Adrenal gland (tissue), 5 donors: ENCODE data around the gene ADAMTSL5.

Source experiments
- POLR2A ChIP-seq, 2 donors: fragments of 450-650 bp; IDR thresholded peaks; one replicate each; pipeline ENCODE4 v1.6.1; 2017; ENCODE audit warnings: antibody characterized with exemption in 2 of 2, mild to moderate bottlenecking in 2 of 2, moderate library complexity in 1 of 2
- TF ChIP-seq, protein P1 (sequence below), 6 experiments: fragments of 450-650 bp in 4 of 6; fragments of 200-600 bp in 2 of 6; sonication (generic) in 1 of 6; IDR thresholded peaks; 1 replicate in 5 of 6; 2 replicates in 1 of 6; pipeline versions ENCODE4 v1.5.1 to v1.8.0; 2016 to 2021; ENCODE audit warnings: antibody characterized with exemption in 6 of 6, mild to moderate bottlenecking in 2 of 6, moderate library complexity in 1 of 6
- donor health status: DM: no; HTN: no; CAD: no.

DNA sequence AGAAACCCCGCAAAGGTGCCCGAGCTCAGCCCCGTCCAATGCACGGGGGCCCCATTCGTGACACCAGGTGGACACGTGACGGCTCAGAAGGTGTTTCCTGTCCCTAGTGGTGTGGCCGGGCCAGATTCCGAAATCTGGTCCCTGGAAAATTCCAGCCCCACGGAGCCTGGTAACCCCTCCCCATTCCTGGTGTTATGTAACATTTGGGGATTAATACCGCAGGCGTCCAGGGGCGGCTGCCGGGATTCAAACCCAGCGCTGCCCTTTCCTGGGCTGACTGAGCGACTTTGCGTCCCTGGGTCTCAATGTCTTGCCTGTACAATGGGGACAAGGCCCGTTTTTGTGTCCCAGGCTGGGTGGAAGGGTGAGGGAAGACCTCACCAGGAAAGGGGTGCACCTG lies 10.0 kb upstream of the ADAMTSL5 start:
- TF ChIP-seq, protein P1, sequence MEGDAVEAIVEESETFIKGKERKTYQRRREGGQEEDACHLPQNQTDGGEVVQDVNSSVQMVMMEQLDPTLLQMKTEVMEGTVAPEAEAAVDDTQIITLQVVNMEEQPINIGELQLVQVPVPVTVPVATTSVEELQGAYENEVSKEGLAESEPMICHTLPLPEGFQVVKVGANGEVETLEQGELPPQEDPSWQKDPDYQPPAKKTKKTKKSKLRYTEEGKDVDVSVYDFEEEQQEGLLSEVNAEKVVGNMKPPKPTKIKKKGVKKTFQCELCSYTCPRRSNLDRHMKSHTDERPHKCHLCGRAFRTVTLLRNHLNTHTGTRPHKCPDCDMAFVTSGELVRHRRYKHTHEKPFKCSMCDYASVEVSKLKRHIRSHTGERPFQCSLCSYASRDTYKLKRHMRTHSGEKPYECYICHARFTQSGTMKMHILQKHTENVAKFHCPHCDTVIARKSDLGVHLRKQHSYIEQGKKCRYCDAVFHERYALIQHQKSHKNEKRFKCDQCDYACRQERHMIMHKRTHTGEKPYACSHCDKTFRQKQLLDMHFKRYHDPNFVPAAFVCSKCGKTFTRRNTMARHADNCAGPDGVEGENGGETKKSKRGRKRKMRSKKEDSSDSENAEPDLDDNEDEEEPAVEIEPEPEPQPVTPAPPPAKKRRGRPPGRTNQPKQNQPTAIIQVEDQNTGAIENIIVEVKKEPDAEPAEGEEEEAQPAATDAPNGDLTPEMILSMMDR (IDR thresholded peaks at IDR 0.05): no peak
- no peak for TF ChIP-seq POLR2A (IDR thresholded peaks at IDR 0.05)
